Measurements from ENCODE around the gene ZC2HC1B.
A peak's percentile ranks its signal among the peaks of the same experiment; 100 is the strongest.
"Not testable (repeated sequence)": the region's sequence is repeated elsewhere in the genome, so short reads cannot be mapped to it uniquely, and the experiment has no call there.

The ZC2HC1B gene

DNA sequence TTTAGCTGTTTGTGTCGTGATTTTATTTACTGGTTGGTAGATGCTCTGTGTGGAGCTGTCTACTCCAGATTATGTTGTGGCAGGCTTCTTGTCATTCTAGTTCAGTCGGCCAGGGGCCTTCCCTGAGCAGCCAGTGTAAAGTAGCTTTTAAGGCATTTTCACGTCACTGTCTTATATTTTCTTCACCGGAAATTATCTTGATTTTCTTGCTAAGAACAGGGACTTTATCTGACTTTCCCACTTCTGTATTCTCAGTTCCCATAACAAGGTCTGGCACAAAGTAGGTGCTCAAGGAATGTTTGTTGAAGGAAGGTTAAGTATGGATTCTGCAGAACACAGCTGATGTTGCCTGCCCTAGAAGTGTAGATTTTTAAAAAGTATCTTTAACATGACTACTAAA is 20.3 kb upstream of the ZC2HC1B start:
- TF ChIP-seq, protein P1, sequence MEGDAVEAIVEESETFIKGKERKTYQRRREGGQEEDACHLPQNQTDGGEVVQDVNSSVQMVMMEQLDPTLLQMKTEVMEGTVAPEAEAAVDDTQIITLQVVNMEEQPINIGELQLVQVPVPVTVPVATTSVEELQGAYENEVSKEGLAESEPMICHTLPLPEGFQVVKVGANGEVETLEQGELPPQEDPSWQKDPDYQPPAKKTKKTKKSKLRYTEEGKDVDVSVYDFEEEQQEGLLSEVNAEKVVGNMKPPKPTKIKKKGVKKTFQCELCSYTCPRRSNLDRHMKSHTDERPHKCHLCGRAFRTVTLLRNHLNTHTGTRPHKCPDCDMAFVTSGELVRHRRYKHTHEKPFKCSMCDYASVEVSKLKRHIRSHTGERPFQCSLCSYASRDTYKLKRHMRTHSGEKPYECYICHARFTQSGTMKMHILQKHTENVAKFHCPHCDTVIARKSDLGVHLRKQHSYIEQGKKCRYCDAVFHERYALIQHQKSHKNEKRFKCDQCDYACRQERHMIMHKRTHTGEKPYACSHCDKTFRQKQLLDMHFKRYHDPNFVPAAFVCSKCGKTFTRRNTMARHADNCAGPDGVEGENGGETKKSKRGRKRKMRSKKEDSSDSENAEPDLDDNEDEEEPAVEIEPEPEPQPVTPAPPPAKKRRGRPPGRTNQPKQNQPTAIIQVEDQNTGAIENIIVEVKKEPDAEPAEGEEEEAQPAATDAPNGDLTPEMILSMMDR (IDR thresholded peaks at IDR 0.05; ENCODE audit: low read depth, low read length), result no peak
- H3K4me3 ChIP-seq (replicated peaks in 1 of 2; ENCODE audit: low read depth in 2 of 2, low read length in 2 of 2), result peak overlapping the region; percentile 87 to 96
- peak; percentile 26 to 30 for DNase-seq (ENCODE audit: low read depth in 2 of 2)

- H3K4me3 ChIP-seq (replicated peaks in 1 of 2; ENCODE audit: low read depth in 2 of 2, low read length in 2 of 2), result no peak overlapping the region
- no peak for DNase-seq (ENCODE audit: low read depth in 2 of 2)
- TF ChIP-seq, protein P1 (IDR thresholded peaks at IDR 0.05; ENCODE audit: low read depth, low read length), result no peak
Measured at GRCh38 chr6:143845033-143845432, 19.2 kb upstream of the ZC2HC1B start.

GRCh38 chr6:143851706-143852105 is 12.6 kb upstream of the ZC2HC1B start:
- not testable (repeated sequence) for DNase-seq (ENCODE audit: low read depth in 2 of 2); H3K4me3 ChIP-seq (replicated peaks in 1 of 2; ENCODE audit: low read depth in 2 of 2, low read length in 2 of 2)

GRCh38 chr6:143855057-143855456 is 9.2 kb upstream of the ZC2HC1B start:
- not testable (repeated sequence) for DNase-seq (ENCODE audit: low read depth in 2 of 2); H3K4me3 ChIP-seq (replicated peaks in 1 of 2; ENCODE audit: low read depth in 2 of 2, low read length in 2 of 2)

DNA sequence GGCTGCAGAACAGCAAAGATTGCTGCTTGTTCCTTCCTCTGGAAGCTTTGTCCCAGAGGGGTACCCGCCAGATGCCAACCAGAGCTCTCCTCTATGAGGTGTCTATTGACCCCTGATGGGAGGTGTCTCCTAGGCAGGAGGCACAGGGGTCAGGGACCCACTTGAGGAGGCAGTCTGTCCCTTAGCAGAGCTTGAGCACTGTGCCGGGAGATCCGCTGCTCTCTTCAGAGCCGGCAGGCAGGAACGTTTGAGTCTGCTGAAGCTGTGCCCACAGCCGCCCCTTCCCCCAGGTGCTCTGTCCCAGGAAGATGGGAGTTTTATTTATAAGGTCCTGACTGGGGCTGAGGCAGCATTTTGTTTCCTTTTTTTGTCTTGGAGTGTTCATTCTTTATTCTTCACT is 7.5 kb upstream of the ZC2HC1B start:
- not testable (repeated sequence) for H3K4me3 ChIP-seq (replicated peaks in 1 of 2; ENCODE audit: low read depth in 2 of 2, low read length in 2 of 2); DNase-seq (ENCODE audit: low read depth in 2 of 2)

- no peak overlapping the region for H3K4me3 ChIP-seq (replicated peaks in 1 of 2; ENCODE audit: low read depth in 2 of 2, low read length in 2 of 2)
- TF ChIP-seq, protein P1 (IDR thresholded peaks at IDR 0.05; ENCODE audit: low read depth, low read length), result no peak
- no peak for DNase-seq (ENCODE audit: low read depth in 2 of 2)
Measured at GRCh38 chr6:143857651-143858050, 6.6 kb upstream of the ZC2HC1B start.

DNA sequence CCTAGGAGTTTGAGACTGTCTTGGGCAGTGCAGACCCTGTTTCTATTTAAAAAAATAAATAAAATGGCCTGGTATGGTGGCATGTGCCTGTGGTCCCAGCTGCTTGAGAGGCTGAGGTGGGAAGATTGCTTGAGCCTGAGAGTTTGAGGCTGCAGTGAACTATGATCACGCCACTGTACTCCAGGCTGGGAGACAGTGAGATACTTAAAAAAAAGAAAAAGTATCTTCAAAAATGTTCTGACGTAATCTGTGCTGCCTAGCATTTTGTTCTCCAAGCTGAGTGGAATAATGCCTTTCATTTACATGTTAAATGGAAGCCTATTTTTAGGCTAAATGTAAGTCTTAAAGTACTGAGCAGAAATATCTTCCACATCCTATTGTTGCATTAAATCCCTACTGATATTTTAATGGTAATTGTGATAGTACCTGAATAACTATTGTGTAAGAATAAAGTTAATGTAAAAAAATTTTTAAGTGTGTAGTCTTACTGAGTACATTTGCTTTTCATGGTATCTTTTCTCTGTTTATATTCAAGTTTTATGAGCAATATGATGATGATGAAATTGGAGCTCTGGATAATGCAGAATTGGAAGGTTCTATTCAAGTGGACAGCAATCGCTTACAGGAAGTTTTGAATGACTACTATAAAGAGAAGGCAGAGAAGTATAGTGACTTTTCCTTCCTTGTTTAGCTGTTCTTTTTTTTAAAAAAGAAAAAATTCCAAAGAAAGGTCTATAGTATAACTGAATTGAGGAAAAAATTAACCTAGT is 4.2 kb upstream of the ZC2HC1B start:
- no peak overlapping the region for H3K4me3 ChIP-seq (replicated peaks in 1 of 2; ENCODE audit: low read depth in 2 of 2, low read length in 2 of 2)
- DNase-seq (ENCODE audit: low read depth in 2 of 2), result no peak
- TF ChIP-seq, protein P1 (IDR thresholded peaks at IDR 0.05; ENCODE audit: low read depth, low read length), result no peak

- no peak overlapping the region for H3K4me3 ChIP-seq (replicated peaks in 1 of 2; ENCODE audit: low read depth in 2 of 2, low read length in 2 of 2)
- no peak for DNase-seq (ENCODE audit: low read depth in 2 of 2)
- TF ChIP-seq, protein P1 (IDR thresholded peaks at IDR 0.05; ENCODE audit: low read depth, low read length), result no peak
Measured at GRCh38 chr6:143863771-143864170, 503 bp upstream of the ZC2HC1B start.
